Stimulated activated CD4-positive, alpha-beta T cell treated with anti-CD3 and anti-CD28 coated beads, Interleukin-4, amount 100 ng/mL, for 24 hours (primary cell): ENCODE results near the gene FHAD1.
"Not testable (repeated sequence)": the region's sequence is repeated elsewhere in the genome, so short reads cannot be mapped to it uniquely, and the experiment has no call there.

Experiments used
- DNase-seq: peaks from one replicate; pipeline ENCODE4 v3.0.0-alpha.2; 2020

The FHAD1 gene

GRCh38 chr1:15380601-15381508 lies 133.8 kb downstream of the FHAD1 start:
- no peak for DNase-seq

GRCh38 chr1:15381805-15382204 lies 134.8 kb downstream of the FHAD1 start:
- DNase-seq: no peak

DNA sequence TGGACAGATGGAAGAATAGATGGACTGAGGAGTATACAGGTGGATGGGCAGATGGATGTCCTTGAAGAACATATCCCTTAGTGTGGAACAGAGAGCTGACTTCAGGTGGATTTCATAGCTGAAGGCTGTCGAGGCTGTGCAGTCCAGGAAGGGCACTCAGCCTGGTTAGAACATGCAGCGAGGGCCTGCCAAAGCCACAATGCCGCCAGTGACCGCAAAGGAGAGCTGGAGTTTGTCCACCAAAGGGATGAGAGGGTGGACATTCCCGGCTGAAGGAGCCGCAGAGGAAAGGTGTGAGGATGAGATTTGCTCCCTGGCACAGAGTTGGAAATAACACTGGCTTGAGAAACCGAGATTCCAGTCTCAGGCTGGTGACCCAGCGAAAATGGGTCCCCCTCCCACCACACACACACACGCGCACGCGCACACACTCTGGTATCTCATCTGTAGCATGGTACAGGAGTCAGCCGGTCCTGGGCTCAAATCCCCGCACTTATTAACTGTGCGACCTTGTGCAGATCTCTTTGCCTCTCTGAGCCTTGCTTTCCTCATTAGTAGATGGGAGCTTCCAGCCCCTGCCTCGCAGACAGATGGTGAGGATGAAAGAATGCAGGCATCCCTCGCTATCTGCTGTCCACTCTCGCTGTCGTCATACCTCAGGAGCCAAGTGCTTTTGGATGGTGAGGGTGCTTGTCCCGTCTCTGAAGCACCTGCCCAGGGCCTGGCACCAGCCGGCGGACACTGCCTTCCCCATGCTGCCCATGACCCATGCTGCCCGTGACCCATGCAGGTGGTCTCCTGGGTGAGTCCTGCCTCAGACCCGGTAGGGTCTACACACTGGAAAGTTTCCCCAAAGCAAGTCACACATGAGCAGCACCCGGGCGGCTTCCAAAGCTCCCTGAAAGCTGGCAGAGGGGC lies 135.8 kb downstream of the FHAD1 start:
- no peak for DNase-seq

- DNase-seq: no peak
Observed at GRCh38 chr1:15383810-15384209, 136.8 kb downstream of the FHAD1 start.

DNA sequence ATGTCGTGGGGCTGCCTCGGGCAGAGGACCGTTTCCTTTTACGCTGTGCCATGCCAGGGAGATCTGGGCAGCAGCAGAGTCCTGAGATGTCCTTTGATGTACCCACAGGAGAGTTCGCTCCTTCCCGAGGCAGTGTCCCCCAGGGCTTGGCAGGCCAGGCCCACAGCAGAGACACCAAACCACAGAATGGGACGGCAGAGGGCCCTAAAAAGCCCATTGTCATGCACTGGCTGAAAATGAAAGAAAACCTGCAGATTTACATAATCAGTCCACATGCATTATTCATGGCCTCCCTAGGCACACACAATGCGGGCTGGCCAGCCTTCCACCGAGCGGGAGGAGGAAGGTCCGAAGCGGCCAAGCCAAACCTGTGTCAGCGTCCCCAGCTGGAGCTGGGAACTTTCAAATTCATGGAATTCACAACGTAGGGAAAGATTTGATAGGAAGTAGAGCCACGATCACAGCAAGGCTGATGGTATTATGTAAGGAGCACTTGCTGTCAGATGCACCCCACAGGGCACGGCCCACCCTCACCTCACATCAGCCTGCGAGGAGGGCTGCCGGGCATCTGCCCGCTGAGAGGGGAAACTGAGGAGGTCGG lies 137.4 kb downstream of the FHAD1 start:
- no peak for DNase-seq

DNA sequence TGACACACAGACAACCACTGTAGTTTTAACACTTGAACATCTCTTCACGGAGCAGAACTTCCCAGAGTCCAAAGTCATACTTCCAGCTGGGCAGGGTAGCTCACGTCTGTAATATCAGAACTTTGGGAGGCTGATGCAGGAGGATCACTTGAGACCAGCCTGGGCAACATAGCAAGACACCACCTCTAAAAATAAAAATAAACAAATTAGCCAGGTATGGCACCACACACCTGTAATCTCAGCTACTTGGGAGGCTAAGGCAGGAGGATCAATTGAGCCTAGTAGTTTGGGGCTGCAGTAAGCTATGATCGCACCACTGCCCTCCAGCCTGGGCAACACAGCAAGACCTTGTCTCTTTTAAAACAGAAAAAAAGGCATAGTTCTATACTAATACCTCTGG lies 138.4 kb downstream of the FHAD1 start:
- no peak for DNase-seq

GRCh38 chr1:15386164-15386749 lies 139.2 kb downstream of the FHAD1 start:
- DNase-seq: no peak

DNA sequence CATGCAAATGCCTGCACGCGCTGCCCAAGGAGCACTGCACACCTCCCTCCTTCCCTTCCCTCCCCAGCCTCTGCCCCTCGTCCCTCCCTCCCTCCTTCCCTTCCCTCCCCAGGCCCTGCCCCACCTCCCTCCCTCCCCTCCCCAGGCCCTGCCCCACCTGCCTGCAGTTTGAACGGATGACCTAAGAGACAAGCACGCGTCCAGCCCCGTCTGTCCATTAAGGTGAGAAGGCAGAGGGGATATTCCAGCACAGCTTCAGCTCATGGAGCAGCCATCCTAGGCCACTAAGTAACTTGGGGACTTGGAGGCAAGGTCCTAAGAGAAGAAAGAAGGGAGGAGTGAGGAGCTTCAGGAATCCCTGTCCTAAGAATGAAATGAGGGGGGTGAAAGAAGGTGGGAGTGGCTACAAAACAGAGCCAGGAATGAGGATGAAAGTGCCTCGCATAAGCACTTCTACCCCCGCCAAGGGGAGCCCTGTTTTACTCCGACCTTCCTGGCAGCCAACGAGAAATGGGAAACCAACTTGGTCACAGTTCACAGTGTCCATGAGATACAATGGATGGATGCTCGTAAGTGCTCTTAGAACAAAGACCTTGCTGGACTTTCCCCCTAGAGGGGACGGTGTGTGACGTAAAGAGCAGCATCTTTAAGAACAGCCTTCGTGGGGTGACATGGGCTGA lies 141.3 kb downstream of the FHAD1 start:
- no peak for DNase-seq

- DNase-seq: not testable (repeated sequence)
Observed at GRCh38 chr1:15389828-15390227, 142.8 kb downstream of the FHAD1 start.

DNA sequence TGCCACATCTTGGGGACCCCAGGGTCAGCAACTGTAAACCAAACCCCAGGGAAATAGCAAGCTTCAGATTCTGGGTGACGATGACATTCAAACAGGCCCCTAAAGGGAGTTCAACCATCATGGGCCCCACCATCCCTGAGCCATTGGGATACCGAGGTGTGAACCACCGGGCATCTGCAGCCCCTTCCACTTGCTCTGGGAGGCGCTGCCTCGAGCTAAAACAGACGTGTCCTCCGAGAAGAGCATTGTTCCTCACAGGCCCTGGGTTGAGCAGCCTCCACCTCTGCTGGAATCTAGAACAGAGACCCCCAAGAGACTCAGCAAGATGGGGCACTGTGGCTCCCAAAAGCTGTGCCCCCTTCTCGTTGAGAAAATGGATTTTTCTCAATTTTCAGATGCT lies 143.6 kb downstream of the FHAD1 start:
- DNase-seq: no peak

GRCh38 chr1:15391366-15391765 lies 144.3 kb downstream of the FHAD1 start:
- DNase-seq: no peak

GRCh38 chr1:15393475-15394257 lies 146.6 kb downstream of the FHAD1 start:
- no peak for DNase-seq

DNA sequence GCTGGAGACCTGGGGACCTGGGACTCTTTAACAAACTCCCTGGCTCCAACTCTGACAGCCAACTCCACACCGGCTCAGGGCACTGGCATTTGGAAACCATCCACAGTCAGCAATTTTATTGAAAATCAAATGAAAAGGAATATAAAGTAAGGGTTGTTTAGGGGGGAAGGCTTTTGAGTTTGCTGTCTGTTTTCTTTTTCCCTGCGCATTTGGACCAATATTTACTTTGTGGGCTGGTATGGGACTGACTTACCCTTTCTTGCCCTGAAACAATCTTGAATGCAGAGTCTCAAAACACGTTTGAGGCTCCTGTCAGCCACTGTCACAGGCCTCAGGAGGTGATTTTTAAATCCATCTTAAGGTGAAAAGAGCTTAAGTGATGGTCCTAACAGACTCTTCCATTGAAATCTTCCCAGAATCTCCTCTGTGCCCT lies 147.3 kb downstream of the FHAD1 start:
- no peak for DNase-seq

- no peak for DNase-seq
Observed at GRCh38 chr1:15397236-15397635, 150.2 kb downstream of the FHAD1 start.

- no peak for DNase-seq
Observed at GRCh38 chr1:15399710-15400109, 152.7 kb downstream of the FHAD1 start.

- no peak for DNase-seq
Observed at GRCh38 chr1:15400627-15401026, 153.6 kb downstream of the FHAD1 start.

DNA sequence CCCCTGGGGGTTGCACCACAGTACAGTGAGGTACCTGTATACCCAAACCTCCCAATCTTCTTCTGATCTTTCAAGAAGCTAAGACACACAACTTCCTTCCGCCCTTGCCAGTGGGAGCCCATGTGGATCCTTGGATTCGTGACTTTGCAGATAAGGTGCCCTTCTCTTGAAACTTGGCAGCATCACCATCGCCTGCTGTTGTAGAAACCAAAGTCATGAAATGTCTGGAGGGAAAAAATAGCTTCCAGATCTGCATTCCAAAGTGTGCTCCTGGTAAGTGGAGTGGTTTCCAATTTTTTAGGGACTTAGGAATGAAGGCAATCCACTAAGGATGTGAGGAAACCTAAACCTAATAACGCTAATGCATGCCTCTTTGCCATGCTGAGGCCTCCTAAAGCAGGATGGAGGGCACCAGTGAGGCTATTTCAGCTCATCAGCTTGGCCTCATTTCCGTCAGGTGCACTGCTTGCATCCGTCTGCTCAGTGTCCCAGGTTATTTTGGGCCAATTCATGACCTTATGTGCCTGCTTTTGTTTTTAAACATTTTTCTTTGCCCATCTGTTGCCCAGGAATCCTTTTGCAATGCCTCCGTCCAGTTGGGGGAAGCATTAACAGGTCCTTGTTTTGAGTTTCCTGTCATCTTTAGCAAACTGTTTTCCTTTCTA lies 154.5 kb downstream of the FHAD1 start:
- no peak for DNase-seq

DNA sequence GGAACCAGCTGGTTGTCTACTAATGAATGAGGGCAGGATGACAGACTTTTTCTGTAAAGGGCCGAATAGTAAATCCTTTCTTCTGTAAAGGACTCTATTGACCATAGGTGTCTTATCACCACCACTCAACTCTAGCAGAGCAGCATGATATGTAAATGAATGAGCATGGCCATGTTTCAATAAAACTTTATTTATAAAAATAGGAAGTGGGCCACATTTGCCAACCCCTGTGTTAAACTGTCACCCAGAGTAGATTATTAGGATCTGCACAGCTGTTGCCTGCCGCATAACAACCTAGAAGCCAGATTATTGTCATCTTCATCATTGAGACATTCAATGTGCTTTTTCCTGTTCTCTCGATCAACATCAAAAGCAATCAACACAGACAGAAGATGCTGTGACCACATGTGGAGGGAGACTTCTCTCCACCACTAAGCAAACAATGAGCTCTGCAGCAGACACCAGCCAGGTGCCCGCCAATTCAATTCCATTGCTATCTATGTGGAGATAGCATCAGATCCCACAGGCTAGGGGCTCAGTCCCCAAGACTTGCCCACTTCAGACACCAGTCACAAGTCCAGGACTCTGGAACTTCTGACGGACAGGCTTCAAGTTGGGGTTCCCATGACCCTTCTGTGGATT lies 155.9 kb downstream of the FHAD1 start:
- no peak for DNase-seq

DNA sequence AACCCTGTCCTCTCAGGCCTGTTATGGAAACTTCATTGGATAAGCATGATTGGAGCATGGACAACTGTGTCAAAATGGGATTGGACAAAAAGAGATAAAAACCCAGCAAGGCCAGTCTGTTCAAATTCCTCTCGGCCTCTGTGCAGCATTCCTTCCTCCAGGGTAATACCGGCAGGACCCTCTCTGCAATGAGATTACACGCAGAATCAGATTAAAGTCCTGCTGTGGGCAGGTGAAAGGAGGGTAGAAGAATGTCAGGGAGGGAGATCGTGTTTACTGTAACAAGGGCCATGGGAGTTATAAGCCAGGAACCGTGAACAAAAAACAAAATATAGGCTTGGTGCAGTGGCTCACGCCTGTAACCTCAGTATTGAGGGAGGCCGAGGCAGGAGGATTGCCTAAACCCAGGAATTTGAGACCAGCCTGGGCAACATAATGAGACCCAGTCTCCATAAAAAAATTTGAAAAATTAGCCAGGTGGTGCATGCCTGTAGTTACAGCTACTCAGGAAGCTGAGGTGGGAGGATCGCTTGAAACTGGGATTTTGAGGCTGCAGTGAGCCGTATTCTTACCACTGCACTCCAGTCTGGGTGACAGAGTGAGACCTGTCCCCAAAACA lies 157.0 kb downstream of the FHAD1 start:
- DNase-seq: no peak
